HG03558 (cell line): ENCODE measurements around the gene POMGNT2.

ENCODE experiments used
- ATAC-seq: cut with Tn5 transposase; IDR thresholded peaks from one replicate; pipeline ENCODE4 v1.9.1; 2021; ENCODE audit warnings: moderate number of reproducible peaks; ENCODE audit not compliant: unreplicated experiment; ENCODE audit errors: extremely low read depth

POMGNT2 gene

DNA sequence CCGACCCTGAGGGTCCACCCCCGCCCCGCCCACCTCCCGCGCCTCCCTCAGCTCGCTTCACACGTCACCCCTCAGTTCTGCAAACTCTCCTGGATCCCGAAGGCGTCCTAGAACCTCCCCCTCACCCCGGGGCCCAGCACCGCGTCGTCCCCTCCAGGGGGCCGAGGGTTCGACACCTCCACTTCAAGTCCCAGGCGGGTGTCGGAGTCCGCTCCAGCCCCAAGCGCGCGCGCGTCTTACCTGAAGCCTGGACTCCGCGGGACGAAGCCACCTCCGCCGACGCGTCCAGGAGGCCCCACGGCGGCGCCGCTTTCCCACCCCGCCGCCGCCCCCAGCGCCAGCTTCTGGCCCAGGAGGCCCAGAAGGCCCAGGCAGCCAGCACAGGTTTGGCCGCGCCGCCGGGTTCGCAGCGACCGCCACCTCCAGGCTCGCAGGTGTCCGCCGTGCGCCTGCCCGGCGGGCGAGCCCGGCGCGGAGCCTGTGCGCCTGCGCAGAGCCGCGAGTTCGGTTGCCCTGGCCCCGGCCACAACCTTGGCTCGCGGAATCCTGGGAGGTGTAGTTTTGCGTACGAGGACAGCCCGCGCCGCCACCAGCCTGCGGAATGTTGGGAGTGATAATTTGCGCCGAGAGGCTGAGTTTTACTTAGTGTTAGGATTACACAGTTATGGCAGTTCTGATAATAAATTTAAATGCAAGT lies at the start of gene POMGNT2:
TSS of gene POMGNT2 (minus strand) at position 484 of the 697 bp plus-strand sequence. CDS start 24,648 bp downstream, outside the sequence.
- no peak for ATAC-seq

DNA sequence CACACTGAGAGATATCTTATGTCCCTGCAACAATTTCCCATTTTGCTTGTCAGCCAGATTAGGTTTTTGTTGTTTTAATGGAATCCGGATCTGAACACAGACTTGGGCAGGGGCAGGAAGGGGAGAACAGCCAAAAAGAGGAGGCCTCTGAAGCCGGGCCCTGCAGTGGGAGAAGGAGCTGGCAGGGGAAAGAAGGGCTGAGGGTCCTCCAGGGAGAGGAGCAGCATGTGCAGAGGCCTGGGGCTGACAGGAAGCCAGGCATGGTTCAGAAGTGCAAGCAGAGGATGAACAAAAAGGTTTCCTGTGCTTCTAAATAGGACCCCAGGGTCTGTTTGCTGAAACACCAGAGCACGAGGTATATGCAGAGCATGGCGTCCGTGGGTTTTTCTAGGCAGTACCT lies 49.1 kb upstream of the POMGNT2 start:
- ATAC-seq = no peak

DNA sequence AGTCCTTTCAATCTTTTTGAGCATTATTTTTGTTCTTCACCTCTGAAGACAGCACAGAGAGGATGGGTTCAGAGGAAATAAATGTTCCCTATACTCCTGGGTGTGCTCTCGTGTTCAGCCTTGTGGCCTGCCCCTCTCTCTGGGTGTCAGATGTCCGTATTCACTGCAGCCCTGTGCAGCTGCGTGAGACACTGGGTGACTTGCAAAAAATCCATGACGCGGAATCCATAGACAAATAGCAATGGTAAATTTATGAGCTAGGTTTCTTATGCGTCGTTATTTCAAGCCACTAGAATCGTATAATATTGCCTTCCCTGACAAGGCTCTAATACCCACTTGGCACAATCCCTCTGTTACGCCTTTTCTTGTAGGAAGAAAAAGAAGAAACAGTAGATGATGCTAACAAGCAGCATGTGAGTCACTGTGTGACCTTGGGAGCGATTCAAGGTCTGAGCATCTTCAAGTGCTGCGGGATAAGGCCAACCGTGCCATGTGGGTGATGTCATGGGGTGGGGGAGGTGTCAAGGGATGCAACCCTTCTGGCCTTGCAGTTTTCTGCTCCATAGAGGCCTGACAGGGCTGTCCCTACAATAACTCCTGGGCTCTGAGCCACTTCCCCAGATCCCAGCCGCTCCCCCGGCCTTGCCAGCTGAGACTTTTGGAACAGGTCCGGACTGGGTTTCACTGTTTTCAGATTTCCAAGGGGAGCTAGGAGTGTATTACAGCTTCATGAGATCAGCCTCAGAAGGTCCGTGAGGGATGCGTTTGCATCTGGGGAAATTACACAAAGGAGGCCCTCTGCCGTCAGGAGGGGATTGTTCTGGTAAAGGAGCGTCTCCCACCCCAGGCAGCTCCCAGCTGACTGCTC lies 47.6 kb upstream of the POMGNT2 start:
- no peak for ATAC-seq

DNA sequence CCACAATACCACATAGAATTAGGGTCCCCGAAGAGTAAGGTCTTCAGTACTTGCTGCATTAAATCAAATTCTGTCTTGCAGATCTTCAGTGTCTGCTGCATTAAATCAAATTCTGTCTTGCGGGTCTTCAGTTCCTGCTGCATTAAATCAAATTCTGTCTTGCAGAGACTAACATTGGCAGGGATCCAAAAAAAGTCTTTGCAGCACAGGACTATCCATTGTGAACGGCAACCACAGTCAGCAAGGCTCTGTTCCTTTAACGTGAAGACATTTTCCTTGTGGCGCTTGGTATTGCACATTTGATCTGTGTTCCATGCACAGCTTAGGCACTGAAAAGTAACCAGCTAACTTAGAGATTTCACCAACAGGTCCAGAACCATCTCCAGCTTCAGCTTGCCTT lies 46.8 kb upstream of the POMGNT2 start:
- ATAC-seq = no peak

- no peak for ATAC-seq
These were observed 42.2 kb upstream of the POMGNT2 start for GRCh38 chr3:43148033-43148432.

DNA sequence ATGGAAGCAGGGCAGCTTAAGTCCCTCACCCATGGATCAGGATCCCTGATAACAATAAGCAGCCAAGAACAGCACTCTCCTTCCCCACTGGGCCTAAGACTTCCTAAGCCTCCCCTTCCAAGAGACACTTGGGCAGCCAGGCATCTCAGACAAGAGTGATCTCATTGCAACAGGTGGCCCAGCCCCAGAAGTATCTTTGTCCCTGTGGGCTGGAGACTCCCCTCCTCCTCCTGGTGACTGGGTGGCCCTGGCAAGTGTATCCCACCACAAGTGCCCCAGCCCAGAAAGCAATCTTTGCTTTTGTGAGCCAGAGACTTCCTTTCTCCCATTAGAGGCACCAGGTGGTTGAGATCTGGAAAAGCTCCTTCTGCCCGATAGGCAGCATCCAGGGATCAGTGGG lies 40.7 kb upstream of the POMGNT2 start:
- no peak for ATAC-seq

- ATAC-seq = no peak
These were observed 39.0 kb upstream of the POMGNT2 start for GRCh38 chr3:43144761-43145490.

DNA sequence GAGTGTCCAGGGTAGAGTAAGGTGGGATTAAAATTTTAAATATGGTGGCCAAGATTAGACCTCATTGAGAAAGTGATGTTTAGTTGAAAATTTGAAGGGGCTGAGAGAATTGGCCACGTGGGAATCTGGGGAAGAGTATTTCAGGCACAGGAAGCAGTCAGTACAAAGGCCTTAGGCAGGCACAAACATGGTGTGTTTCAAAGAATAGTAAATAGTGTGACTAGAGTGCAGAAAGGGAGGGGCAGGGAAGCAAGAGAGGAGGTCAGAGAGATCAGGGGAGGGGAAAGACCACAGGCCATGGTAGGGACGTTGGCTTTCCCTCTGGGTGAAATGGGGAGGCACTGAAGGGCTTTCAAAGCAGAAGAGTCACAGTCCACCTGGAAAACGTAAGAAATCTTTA lies 36.6 kb upstream of the POMGNT2 start:
- no peak for ATAC-seq

- ATAC-seq = no peak
These were observed 32.8 kb upstream of the POMGNT2 start for GRCh38 chr3:43138488-43139231.

DNA sequence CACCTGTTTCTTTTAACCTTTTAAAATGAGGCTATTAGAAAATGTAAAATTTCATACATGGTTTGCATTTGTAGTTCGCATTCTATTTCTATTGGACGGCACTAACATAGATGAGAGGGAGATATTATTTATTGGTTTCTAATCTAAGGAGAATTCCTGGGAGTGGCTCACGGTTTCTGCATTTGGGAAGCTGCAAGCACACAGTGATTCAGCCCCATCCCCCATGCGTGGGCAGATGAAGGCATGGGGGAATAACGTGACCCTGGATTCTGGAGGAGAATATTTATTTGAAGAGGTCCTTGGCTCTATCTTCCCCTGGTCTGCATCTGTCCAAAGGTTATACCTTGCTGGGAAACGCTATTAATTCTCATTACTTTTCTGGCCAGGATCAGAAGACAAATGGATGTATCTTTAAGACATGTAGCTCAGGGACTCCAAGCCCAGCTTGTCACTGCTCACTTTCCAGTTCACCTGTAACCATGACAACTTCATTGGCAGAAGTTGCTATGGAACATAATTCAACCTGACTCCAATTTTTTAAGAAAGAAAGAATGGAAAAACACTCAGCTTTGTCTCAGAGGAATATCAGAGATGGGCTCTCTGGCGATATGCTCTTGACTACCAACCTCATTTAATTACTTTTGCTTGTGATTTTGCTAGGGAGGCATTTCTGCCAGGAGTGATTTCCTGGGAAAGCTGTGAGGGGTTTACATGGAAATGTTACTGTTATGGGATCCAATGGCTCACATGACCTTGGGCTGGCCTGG lies 27.2 kb upstream of the POMGNT2 start:
- ATAC-seq = no peak

DNA sequence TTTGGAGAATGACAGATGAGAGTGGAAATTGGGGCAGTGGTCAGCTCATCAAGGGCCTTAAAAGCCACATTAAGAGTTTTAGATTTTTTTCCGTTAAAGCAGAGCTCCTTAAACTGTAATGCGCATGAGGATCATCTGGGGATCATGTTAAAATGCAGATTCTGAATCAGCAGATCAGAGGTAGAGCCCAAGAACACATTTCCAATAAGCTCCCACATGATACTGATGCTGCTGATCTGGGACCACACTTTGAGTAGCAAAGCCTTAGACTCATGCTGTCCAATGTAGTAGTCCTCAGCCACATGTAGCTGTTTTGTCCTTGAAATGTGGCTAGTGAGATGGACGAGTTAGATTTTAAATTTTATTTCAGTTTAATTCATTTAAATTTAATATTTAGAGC lies 26.3 kb upstream of the POMGNT2 start:
- no peak for ATAC-seq

DNA sequence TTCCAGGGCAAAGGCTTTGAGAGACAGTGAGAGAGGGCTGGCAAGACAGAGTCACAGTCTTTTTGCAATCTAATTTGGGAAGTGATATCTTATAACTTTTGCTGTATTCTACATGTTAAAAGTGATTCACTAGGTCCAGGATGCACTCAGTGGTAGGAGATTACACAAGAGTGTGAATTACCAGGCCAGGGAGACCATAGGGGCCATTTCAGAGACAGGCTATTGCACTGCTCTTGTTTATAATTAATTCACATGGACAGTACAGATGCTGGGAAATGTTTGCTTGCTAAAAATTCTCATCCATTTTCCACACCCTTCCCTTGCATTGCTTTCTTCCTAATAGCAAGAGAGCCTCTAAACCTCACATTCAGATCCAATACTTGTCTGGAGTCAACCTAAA lies 22.6 kb upstream of the POMGNT2 start:
- no peak for ATAC-seq

DNA sequence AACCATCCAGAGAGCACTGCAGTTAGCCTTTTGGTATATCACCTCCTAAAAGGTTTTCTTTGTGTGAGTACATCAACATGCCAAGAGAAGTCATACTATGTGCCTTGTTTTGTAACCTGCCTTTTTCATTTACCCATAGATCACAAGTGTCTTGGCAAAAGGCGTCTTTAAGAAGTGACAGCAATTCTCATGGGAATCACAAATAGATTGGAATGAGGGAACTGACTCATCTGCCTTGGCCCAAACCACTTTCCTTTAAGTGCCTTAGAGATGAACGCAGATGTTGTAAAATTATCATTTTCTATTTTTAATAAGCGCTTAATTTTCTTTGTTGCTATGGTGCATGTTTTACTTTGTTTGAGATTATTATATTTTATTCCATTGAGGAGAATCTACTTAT lies 20.7 kb upstream of the POMGNT2 start:
- no peak for ATAC-seq

DNA sequence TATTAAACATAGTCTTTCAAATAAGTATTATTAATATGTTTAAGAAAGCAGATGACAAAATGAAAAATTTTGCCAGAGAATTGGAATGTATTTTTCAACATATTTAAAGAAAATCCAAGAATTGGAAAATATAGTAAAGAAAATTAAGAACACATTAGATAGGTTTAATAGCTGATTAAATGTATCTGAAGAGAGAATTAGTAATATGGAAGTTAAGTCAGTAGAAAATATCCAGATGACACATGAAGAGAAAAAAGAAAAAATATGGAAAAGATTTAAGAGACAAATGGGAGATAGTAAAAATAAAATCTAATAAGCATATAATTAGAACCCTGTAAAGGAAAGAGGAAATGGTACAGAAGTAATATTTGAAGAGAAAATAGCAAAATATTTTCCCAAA lies 18.0 kb upstream of the POMGNT2 start:
- ATAC-seq = no peak

DNA sequence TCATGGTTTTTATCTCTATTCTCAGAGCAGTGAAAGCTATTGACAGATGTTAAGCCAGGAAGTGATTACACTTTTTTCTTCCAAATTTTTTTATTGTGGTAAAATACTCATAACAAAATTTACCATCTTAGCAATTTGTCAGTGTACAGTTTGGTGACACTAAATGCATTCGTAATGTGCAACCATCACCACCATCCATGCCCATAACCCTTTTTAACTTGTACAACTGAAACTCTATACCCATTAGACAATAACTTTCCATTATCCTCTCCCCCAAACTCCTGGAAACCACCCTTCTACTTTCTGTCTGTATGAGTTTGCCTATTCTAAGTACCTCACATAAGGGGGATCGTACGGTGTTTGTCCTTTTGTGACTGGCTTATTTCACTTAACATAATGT lies 15.1 kb upstream of the POMGNT2 start:
- no peak for ATAC-seq

- no peak for ATAC-seq
These were observed 11.4 kb upstream of the POMGNT2 start for GRCh38 chr3:43117257-43117656.

- ATAC-seq = no peak
These were observed 7.8 kb upstream of the POMGNT2 start for GRCh38 chr3:43113671-43114070.

DNA sequence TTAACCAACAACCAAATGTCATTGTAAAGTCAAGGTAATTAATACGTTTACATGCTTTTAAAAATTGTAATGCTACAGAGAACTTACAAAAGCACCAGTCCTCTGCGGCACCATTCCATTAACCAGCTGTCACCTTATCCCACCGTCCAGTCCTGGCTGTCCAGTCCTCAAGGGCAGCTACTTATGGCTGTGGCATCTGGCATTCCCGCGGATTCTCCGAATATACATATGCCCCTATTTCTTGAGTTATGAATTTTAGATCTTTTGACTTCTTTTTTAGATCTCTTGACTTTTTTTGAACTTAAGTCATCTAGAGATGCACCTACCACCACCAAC lies 382 bp upstream of the POMGNT2 start:
- no peak for ATAC-seq

- no peak for ATAC-seq
These were observed 951 bp downstream of the POMGNT2 start for GRCh38 chr3:43104660-43105595.
